Activated T-cell treated with anti-CD3 and anti-CD28 coated beads, Interleukin-2, amount 50 U/mL, for 24 hours (primary cell): ENCODE results near the gene PEX26.
A peak's percentile ranks its signal among the peaks of the same experiment; 100 is the strongest.
"Not testable (repeated sequence)": the region's sequence is repeated elsewhere in the genome, so short reads cannot be mapped to it uniquely, and the experiment has no call there.

Source experiments
- DNase-seq: peaks from one replicate; pipeline ENCODE4 v3.0.0-alpha.2; 2020
- H3K27ac Mint-ChIP-seq: 2 replicates; pipeline ENCODE4 v1.8.0; 2020; ENCODE audit warnings: mild to moderate bottlenecking, mixed read lengths
- H3K27me3 Mint-ChIP-seq: 2 replicates; pipeline ENCODE4 v1.8.0; 2020; ENCODE audit warnings: mixed read lengths
- H3K36me3 Mint-ChIP-seq: 2 replicates; pipeline ENCODE4 v1.8.0; 2020; ENCODE audit warnings: low read depth, mixed read lengths
- H3K4me1 Mint-ChIP-seq: 2 replicates; pipeline ENCODE4 v1.8.0; 2020; ENCODE audit warnings: low read depth, mixed read lengths
- H3K4me3 Mint-ChIP-seq: 2 replicates; pipeline ENCODE4 v1.8.0; 2020; ENCODE audit warnings: mild to moderate bottlenecking, moderate library complexity, mixed read lengths
- H3K9me3 Mint-ChIP-seq: 2 replicates; pipeline ENCODE4 v1.8.0; 2020; ENCODE audit warnings: mixed read lengths

Gene PEX26

DNA sequence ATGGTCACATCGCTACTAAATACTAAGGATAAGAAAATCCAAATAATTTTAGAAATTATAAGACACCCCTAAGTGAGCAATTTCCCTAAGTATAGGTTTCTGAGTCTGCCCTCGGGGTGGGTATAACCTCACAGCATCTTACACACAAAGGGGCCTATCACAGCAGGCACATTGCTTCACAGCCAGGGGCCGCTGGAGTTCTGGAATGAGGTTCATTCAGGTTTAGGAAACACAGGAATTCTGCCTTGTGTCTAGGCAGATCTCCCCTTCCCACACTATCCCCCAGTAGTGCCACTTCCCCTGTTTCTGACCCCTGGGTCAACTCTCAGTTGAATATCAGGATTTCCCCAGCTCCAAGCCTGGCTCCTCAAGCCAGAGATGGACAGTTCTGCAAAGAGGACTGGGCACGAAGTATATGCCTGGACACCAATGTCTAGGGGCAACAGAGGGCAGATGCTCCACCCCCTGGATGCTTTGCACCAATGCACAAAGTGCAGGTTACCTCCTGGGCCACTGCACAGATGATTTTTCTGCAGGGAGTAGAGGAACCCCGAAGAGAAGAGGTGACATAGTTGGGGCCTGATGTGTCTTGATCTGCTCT is 44.3 kb downstream of the PEX26 start:
- no peaks in the 10 kb centered on the region for H3K27me3 Mint-ChIP-seq
- H3K27ac Mint-ChIP-seq = no peak overlapping the region
- DNase-seq = no peak
- peaks cover 10% of the 10 kb centered on the region for H3K36me3 Mint-ChIP-seq
- H3K4me3 Mint-ChIP-seq = no peak overlapping the region
- H3K4me1 Mint-ChIP-seq = peaks cover 11% of the 10 kb centered on the region
- no peaks in the 10 kb centered on the region for H3K9me3 Mint-ChIP-seq

DNA sequence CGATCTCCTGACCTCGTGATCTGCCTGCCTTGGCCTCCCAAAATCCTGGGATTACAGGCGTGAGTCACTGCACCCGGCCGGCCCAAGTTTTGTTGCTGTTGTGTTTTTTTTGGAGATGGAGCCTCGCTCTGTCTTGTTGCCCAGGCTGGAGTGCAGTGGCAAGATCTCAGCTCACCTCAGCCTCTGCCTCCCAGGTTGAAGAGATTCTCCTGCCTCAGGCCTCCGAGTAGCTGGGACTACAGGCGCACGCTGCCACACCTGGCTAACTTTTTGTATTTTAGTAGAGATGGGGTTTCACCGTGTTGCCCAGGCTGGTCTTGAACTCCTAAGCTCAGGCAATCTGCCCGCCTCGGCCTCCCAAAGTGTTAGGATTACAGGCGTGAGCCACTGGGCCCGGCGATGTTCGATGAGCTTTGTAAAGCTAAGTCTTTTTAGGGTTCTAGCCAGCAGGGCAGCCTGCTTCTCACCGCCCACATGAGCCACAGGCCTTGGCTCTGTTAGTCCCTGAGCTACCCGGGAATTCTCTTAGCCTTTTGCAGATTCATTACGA is 45.8 kb downstream of the PEX26 start:
- not testable (repeated sequence) for H3K4me3 Mint-ChIP-seq, H3K27ac Mint-ChIP-seq, H3K9me3 Mint-ChIP-seq, DNase-seq, H3K27me3 Mint-ChIP-seq
- Mint-ChIP-seq H3K36me3 (peaks cover 13% of the 10 kb centered on the region), H3K4me1 (peaks cover 11% of the 10 kb centered on the region)

DNA sequence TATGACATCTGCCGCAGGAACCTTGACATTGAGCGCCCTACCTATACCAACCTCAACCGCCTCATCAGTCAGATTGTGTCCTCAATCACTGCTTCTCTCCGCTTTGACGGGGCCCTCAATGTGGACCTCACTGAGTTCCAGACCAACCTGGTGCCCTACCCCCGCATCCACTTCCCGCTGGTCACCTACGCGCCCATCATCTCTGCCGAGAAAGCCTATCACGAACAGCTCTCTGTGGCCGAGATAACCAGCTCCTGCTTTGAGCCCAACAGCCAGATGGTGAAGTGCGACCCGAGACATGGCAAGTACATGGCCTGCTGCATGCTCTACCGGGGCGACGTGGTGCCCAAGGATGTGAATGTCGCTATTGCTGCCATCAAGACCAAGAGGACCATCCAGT is 48.8 kb downstream of the PEX26 start:
- no peaks in the 10 kb centered on the region for H3K4me1 Mint-ChIP-seq
- peaks cover 23% of the 10 kb centered on the region for H3K36me3 Mint-ChIP-seq
- no peak overlapping the region for H3K27ac Mint-ChIP-seq
- H3K27me3 Mint-ChIP-seq = no peaks in the 10 kb centered on the region
- H3K4me3 Mint-ChIP-seq = no peak overlapping the region
- no peak for DNase-seq
- H3K9me3 Mint-ChIP-seq = no peaks in the 10 kb centered on the region

DNA sequence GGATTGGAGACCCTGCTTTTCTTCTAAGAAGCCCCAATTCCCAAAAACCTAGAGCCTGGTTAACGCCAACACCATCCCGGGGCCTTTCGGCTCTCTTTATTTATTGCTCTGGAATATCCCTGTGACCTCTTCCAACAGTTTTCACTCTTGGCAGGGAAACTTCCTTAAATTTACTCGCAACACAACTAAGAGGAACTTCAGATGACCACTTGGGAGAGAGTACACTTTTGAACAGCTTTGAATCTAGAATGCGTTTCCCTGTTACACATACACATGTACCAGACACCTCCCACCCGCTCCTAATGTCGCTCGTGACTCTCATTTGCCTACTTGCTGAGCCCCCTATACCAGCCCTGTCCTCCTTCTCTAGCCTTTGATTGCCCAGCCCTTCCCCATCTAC is 52.2 kb downstream of the PEX26 start:
- Mint-ChIP-seq H3K27ac (no peak overlapping the region), H3K9me3 (no peaks in the 10 kb centered on the region), H3K4me3 (no peak overlapping the region), H3K4me1 (no peaks in the 10 kb centered on the region), H3K27me3 (no peaks in the 10 kb centered on the region), H3K36me3 (peaks cover 27% of the 10 kb centered on the region)
- DNase-seq = no peak

DNA sequence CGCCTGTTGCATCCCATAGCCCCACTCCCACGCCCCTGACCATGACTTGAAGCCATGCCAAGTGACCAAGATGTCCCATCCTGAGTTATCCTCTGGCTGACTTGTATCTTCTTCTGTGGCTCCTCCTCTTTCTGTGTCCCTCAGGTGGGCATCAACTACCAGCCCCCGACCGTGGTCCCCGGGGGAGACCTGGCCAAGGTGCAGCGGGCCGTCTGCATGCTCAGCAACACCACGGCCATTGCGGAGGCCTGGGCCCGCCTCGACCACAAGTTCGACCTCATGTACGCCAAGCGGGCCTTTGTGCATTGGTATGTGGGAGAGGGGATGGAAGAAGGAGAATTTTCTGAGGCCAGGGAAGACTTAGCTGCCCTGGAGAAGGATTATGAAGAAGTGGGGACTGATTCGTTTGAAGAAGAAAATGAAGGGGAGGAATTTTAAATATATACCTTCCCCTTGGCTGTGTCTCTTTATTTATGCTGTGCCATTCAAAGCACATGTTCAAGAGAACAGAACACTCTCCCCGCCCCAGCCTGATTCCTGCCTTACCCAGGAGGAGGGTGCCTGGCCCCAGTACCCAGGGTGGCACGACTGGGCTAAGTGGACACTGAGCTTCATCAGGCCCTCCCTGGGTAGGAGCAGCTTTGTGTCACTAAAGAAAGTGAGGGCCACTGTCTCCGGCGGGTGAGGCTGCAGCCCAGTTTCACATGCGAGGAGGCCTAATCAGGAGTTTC is 53.1 kb downstream of the PEX26 start:
- no peaks in the 10 kb centered on the region for H3K27me3 Mint-ChIP-seq
- no peak overlapping the region for H3K4me3 Mint-ChIP-seq
- H3K27ac Mint-ChIP-seq = no peak overlapping the region
- H3K36me3 Mint-ChIP-seq = peaks cover 25% of the 10 kb centered on the region
- no peak for DNase-seq
- H3K9me3 Mint-ChIP-seq = no peaks in the 10 kb centered on the region
- no peaks in the 10 kb centered on the region for H3K4me1 Mint-ChIP-seq

DNA sequence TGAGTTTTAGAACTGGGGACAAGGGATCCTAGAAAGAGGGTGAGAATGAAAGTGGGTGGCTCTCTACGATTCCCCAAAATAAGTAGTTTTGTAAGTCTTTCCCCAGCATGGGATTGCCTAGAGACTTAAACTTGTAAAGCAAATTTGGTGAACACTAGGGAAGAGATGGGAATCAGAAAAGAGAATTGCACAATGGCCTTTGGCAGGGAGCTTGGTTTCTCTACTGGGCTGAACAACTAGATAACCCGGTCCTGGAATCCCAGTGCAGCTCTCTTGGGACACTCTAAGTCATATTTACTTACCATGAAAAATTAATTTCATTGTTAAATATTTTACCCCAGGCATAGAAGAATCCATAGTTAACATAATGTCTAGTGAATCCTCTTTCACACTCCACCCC is 55.7 kb downstream of the PEX26 start:
- no peak for DNase-seq
- no peaks in the 10 kb centered on the region for H3K27me3 Mint-ChIP-seq
- H3K27ac Mint-ChIP-seq = no peak overlapping the region
- peaks cover 18% of the 10 kb centered on the region for H3K36me3 Mint-ChIP-seq
- H3K4me1 Mint-ChIP-seq = no peaks in the 10 kb centered on the region
- H3K4me3 Mint-ChIP-seq = no peak overlapping the region
- no peaks in the 10 kb centered on the region for H3K9me3 Mint-ChIP-seq

DNA sequence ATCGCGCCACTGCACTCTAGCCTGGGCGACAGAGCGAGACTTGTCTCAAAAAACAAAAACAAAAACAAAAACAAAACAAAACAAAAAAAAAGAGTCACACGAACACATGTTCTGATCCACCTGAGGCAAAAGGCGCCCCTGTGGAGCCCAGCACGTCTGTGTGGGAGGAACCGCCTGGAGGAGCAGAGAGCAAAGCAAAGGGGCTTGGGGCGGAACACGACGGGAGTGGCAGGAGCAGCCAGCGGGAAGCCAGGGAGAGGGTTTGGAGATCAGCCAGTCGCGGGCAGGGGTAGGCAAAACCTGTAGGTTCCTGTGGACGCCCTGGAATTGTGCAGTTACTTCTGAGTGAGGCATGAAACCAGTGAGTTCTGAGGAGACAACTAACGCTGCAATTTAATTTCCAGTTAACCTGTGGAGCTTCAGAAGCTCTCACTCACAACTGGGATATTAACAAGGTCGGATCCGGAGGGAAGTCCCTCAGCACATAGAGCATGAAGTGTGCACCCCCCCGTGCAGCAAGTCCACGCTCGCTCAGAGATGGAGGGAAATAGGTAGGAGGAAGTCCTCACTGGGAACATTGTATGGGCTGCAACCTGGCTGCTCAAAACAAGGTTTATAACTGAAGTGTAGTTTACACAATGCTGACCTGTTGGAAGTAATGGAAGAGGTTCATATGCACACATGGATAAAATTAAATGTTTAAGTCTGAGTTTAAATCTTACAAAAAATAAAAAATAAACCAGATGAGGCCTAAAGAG is 59.0 kb downstream of the PEX26 start:
- Mint-ChIP-seq H3K9me3 (peaks cover 2% of the 10 kb centered on the region), H3K4me3 (no peak overlapping the region), H3K27ac (no peak overlapping the region), H3K4me1 (no peaks in the 10 kb centered on the region), H3K36me3 (peaks cover 12% of the 10 kb centered on the region), H3K27me3 (no peaks in the 10 kb centered on the region)
- DNase-seq = no peak

DNA sequence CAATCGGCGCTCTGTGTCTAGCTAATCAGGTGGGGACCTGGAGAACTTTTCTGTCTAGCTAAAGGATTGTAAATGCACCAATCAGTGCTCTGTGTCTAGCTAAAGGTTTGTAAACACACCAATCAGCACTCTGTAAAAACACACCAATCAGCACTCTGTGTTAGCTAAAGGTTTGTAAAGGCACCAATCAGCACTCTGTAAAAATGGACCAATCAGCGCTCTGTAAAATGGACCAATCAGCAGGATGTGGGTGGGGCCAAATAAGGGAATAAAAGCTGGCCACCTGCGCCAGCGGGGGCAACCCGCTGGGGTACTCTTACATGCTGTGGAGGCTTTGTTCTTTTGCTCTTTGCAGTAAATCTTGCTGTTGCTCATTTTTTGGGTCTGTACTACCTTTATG is 63.2 kb downstream of the PEX26 start:
- not testable (repeated sequence) for H3K27ac Mint-ChIP-seq, H3K4me1 Mint-ChIP-seq, H3K4me3 Mint-ChIP-seq, H3K27me3 Mint-ChIP-seq, DNase-seq, H3K9me3 Mint-ChIP-seq, H3K36me3 Mint-ChIP-seq

DNA sequence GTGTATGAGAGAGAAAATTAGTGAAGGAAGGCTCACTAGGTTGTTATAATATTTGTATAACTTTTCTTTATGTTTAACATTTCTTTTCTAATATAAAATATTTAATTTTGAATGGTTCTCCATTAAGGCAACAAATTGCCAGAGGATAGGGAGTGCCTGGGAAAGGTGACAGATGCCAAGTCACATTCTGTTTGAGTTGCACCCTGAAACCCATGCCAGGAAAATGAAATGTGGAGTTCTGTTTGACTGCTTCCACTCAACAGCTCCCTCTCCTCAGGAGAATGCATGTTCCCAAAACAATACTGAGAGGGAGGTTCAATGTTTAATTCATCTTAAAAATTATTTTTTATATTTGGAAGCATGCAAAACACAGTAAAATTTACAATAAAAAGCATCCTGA is 66.3 kb downstream of the PEX26 start:
- Mint-ChIP-seq H3K27me3 (no peaks in the 10 kb centered on the region), H3K36me3 (peaks cover 6% of the 10 kb centered on the region), H3K9me3 (peaks cover 2% of the 10 kb centered on the region), H3K4me3 (no peak overlapping the region), H3K4me1 (peaks cover 8% of the 10 kb centered on the region), H3K27ac (no peak overlapping the region)
- DNase-seq = no peak

DNA sequence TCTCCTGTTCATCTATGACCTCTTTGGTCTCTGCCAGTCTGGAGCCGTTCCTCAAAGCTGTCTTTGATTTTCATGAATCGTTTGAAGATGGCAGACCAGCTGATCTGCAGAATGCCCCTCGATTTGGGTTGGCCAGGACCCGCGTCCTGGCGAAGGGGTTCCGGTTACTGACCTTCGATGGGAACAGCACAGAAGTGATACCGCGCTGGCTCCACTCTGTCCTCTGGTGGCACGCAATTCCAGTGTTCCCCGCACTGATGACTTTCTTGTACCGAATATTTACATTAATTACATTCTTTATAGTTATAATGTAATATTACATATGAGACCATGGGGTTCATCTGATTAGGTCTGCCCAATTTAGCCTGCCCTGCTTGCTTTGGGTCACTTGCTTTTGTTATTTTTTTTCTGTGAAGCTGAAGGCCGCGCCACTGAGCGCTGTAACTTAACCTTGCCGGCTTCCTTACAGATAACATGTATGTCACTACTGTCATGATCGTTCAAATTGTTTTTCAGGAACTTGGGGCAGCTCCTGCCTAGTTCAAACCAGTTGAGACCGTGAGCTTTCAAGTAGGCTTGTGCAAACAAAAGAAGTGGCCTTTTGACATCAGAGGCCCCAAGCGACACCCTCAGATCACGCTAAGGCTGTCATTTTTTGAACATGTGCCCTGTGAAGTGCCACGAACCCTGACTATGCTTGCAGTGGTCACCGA is 68.0 kb downstream of the PEX26 start:
- Mint-ChIP-seq H3K4me3 (no peak overlapping the region), H3K4me1 (peaks cover 20% of the 10 kb centered on the region), H3K9me3 (peaks cover 2% of the 10 kb centered on the region), H3K27me3 (no peaks in the 10 kb centered on the region), H3K36me3 (peaks cover 8% of the 10 kb centered on the region), H3K27ac (no peak overlapping the region)
- no peak for DNase-seq

DNA sequence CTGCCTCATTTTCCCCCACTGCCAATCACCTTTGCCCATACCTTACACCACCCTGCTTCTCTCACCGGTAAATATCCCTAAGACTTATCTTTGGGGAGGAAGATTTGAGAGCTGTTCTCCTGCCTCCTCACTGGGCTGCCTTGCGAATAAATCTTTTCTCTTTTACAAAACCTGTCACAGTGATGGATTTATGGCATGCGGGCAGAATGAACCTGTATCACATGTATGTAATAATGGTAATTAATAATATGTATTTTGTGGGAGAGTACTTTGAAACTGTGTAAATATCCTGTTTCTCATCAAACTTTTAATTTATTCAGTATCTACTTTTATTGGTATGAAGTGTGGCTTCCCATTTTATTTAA is 68.6 kb downstream of the PEX26 start:
- no peak overlapping the region for H3K27ac Mint-ChIP-seq
- H3K27me3 Mint-ChIP-seq = no peaks in the 10 kb centered on the region

DNA sequence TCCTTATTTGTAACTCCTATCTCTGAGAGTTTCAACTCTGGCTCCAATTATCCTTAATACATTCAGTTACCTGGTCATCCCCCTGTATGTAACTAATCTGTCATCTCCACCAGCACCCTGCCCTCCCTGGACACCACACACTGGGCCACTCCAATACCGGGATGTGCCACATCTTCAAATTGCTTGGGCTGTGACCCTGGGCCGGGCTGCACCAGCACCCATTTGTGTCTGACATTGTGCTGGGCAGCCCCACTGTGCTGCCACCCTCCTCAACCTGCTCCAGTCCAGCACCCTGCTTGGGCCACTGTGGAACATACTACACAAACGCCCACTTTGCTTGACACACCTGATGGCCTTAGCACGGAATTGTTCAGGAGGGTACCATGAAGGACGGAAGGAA is 70.0 kb downstream of the PEX26 start:
- DNase-seq = peak; percentile 18
- Mint-ChIP-seq H3K4me1 (peaks cover 37% of the 10 kb centered on the region), H3K27ac (no peak overlapping the region), H3K36me3 (peaks cover 2% of the 10 kb centered on the region), H3K9me3 (no peaks in the 10 kb centered on the region), H3K4me3 (no peak overlapping the region), H3K27me3 (no peaks in the 10 kb centered on the region)

More for the DNA sequence above, 68.6 kb downstream of the PEX26 start:
- DNase-seq = no peak
- peaks cover 3% of the 10 kb centered on the region for H3K36me3 Mint-ChIP-seq
- H3K4me3 Mint-ChIP-seq = no peak overlapping the region
- H3K9me3 Mint-ChIP-seq = peaks cover under 1% of the 10 kb centered on the region
- peaks cover 25% of the 10 kb centered on the region for H3K4me1 Mint-ChIP-seq

DNA sequence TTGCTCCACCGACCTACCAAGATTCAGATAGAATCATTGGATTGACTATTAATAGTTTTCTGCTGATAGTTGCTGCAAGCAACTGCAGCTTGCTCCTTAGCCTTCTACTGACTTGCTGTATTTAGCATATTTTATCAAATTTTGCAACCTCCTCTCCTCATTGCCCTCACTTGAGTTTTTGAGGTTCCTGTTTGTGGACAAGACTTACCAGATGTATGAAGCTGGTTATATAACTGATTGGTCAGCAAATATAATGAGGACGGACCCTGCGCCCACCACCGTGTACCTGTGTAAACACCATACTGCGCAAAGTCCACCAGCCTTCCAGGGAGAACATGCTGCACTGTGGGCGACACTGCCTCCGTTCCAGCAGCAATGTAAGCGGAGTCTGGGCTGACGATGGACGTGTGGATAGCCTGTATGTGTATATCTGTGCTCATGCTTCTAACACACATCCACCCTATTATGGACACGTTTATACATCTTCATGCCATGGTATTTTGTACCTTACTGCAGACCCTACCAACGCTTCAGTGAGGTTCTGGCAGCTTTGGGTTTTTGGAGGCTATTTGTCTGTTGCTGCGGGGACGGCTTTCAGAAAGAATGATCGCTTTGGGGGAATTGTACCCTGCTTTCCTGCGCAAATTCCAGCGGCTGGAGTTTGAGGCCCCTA is 70.6 kb downstream of the PEX26 start:
- Mint-ChIP-seq H3K27ac (no peak overlapping the region), H3K9me3 (no peaks in the 10 kb centered on the region), H3K36me3 (peaks cover 2% of the 10 kb centered on the region), H3K27me3 (no peaks in the 10 kb centered on the region), H3K4me1 (peaks cover 38% of the 10 kb centered on the region), H3K4me3 (peak overlapping the region; percentile 41)
- peak; percentile 24 for DNase-seq

DNA sequence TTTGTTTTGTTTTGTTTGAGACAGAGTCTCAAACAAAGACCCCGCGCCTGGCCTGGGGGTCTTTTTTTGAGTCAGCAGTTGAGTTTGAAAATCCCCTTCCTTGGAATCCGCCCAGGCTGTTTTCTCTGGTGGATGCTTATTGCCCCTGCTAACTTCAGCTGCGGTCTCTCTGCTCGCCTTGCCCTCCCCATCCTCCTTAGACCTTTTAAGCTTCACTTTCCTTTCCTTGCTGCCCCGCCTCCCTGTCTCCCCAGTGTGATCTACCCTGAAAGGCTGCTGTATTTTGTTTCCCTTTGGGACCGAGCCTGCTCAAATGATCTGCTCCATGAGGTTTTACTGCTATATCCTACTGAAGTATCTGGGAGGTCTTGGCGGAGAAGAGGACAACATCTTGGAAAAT is 74.7 kb downstream of the PEX26 start:
- Mint-ChIP-seq H3K4me1 (peaks cover 42% of the 10 kb centered on the region), H3K4me3 (peak overlapping the region; percentile 50), H3K27ac (no peak overlapping the region), H3K36me3 (peaks cover 5% of the 10 kb centered on the region), H3K9me3 (no peaks in the 10 kb centered on the region), H3K27me3 (no peaks in the 10 kb centered on the region)
- peak; percentile 38 for DNase-seq
